GM20431 (cell line): ENCODE measurements around the gene ZBTB11.
"Not testable (repeated sequence)": the region's sequence is repeated elsewhere in the genome, so short reads cannot be mapped to it uniquely, and the experiment has no call there.

Source experiments
- in situ Hi-C: fragments of 300-500 bp; cut with MseI, MboI; formaldehyde crosslinking; loops from one replicate; pipeline ENCODE4 v1.15.0; 2020; ENCODE audit warnings: low sequenced_read_pairs; ENCODE audit not compliant: unreplicated experiment

The ZBTB11 gene

GRCh38 chr3:101691685-101692671, 15.0 kb upstream of the ZBTB11 start:
- in situ Hi-C loops: not testable (repeated sequence)

- in situ Hi-C loops: no loop called here
These were observed 14.0 kb upstream of the ZBTB11 start for GRCh38 chr3:101690972-101691371.

GRCh38 chr3:101689286-101689685, 12.4 kb upstream of the ZBTB11 start:
- in situ Hi-C loops: no loop called here

GRCh38 chr3:101687142-101687931, 10.4 kb upstream of the ZBTB11 start:
- in situ Hi-C loops: no loop called here

- in situ Hi-C loops: no loop called here
These were observed 9.0 kb upstream of the ZBTB11 start for GRCh38 chr3:101685870-101686307.

- in situ Hi-C loops: no loop called here
These were observed 8.1 kb upstream of the ZBTB11 start for GRCh38 chr3:101685050-101685400.

GRCh38 chr3:101680466-101680865, 3.5 kb upstream of the ZBTB11 start:
- in situ Hi-C loops: no loop called here

GRCh38 chr3:101678837-101679236, 1.9 kb upstream of the ZBTB11 start:
- in situ Hi-C loops: not testable (repeated sequence)

- in situ Hi-C loops: no loop called here
These were observed 729 bp upstream of the ZBTB11 start for GRCh38 chr3:101677436-101678286.

GRCh38 chr3:101676216-101676764, 642 bp downstream of the ZBTB11 start:
- in situ Hi-C loops: no loop called here

GRCh38 chr3:101675709-101676215, 1.2 kb downstream of the ZBTB11 start:
- in situ Hi-C loops: no loop called here

GRCh38 chr3:101674518-101674917, 2.4 kb downstream of the ZBTB11 start:
- in situ Hi-C loops: no loop called here

GRCh38 chr3:101673953-101674352, 3.0 kb downstream of the ZBTB11 start:
- in situ Hi-C loops: no loop called here

- in situ Hi-C loops: no loop called here
These were observed 5.9 kb downstream of the ZBTB11 start for GRCh38 chr3:101671014-101671413.

- in situ Hi-C loops: no loop called here
These were observed 9.1 kb downstream of the ZBTB11 start for GRCh38 chr3:101667844-101668243.

GRCh38 chr3:101667331-101667730, 9.6 kb downstream of the ZBTB11 start:
- in situ Hi-C loops: no loop called here

- in situ Hi-C loops: no loop called here
These were observed 11.1 kb downstream of the ZBTB11 start for GRCh38 chr3:101665851-101666250.

GRCh38 chr3:101665357-101665756, 11.6 kb downstream of the ZBTB11 start:
- in situ Hi-C loops: no loop called here

- in situ Hi-C loops: no loop called here
These were observed 16.2 kb downstream of the ZBTB11 start for GRCh38 chr3:101660714-101661113.

- in situ Hi-C loops: no loop called here
These were observed 20.3 kb downstream of the ZBTB11 start for GRCh38 chr3:101656651-101657050.
